Mesendoderm (in vitro differentiated cells): Measurements from ENCODE around the gene WNT9A.

Experiments used
- DNase-seq: peaks from one replicate; pipeline ENCODE4 v3.0.0; 2013
- H2AK5ac ChIP-seq: 2 replicates; pipeline ENCODE4 v1.6.1; 2013; ENCODE audit warnings: low read length, inconsistent platforms
- H2BK120ac ChIP-seq: 2 replicates; pipeline ENCODE4 v1.6.1; 2013; ENCODE audit warnings: low read depth, mild to moderate bottlenecking, low read length, moderate library complexity, mixed read lengths
- H2BK15ac ChIP-seq: replicated peaks from 2 replicates; pipeline ENCODE4 v1.6.1; 2013; ENCODE audit warnings: low read depth, mild to moderate bottlenecking, moderate library complexity
- H2BK5ac ChIP-seq: 2 replicates; pipeline ENCODE4 v1.6.1; 2013; ENCODE audit warnings: low read length, inconsistent platforms
- H3K18ac ChIP-seq: 2 replicates; pipeline ENCODE4 v1.6.1; 2013; ENCODE audit warnings: mild to moderate bottlenecking, low read length, mixed read lengths
- H3K23ac ChIP-seq: one replicate; pipeline ENCODE4 v1.6.1; 2013; ENCODE audit warnings: low read length
- H3K27ac ChIP-seq: 2 replicates; pipeline ENCODE4 v1.5.1; 2013; ENCODE audit warnings: low read depth, mild to moderate bottlenecking, inconsistent platforms, low read length, moderate library complexity
- H3K27me3 ChIP-seq: 2 replicates; pipeline ENCODE4 v1.6.1; 2013; ENCODE audit warnings: low read length, control low read depth, mild to moderate bottlenecking, inconsistent platforms; ENCODE audit not compliant: insufficient read depth, poor library complexity
- H3K36me3 ChIP-seq: 2 replicates; pipeline ENCODE4 v1.6.1; 2013; ENCODE audit warnings: low read length, inconsistent platforms; ENCODE audit not compliant: control insufficient read depth, insufficient read depth
- H3K4ac ChIP-seq: one replicate; pipeline ENCODE4 v1.6.1; 2013; ENCODE audit warnings: low read depth, mild to moderate bottlenecking, low read length, moderate library complexity
- H3K4me1 ChIP-seq: 2 replicates; pipeline ENCODE4 v1.6.1; 2013; ENCODE audit warnings: low read depth, low read length, inconsistent platforms; ENCODE audit not compliant: control insufficient read depth
- H3K4me2 ChIP-seq: 2 replicates; pipeline ENCODE4 v1.6.1; 2013; ENCODE audit warnings: low read length
- H3K4me3 ChIP-seq: 2 replicates; pipeline ENCODE4 v1.5.1; 2013; ENCODE audit warnings: mild to moderate bottlenecking, low read length
- H3K56ac ChIP-seq: one replicate; pipeline ENCODE4 v1.6.1; 2013; ENCODE audit warnings: low read length
- H3K79me1 ChIP-seq: 2 replicates; pipeline ENCODE4 v1.6.1; 2013; ENCODE audit warnings: low read length, inconsistent platforms
- H3K79me2 ChIP-seq: 2 replicates; pipeline ENCODE4 v1.6.1; 2013; ENCODE audit warnings: mild to moderate bottlenecking, low read length; ENCODE audit not compliant: control insufficient read depth, insufficient read depth
- H3K9ac ChIP-seq: 2 replicates; pipeline ENCODE4 v1.6.1; 2013; ENCODE audit warnings: low read length, inconsistent platforms
- H4K5ac ChIP-seq: one replicate; pipeline ENCODE4 v1.6.1; 2013; ENCODE audit warnings: low read length
- H4K8ac ChIP-seq: one replicate; pipeline ENCODE4 v1.6.1; 2013; ENCODE audit warnings: low read depth, mild to moderate bottlenecking, control low read depth, low read length, moderate library complexity
- WGBS: extraction: QIAGEN DNeasy Blood & Tissue Kit; methylation state at CpG from one replicate; pipeline ENCODE4 v1.1.7; 2013; ENCODE audit warnings: low lambda C conversion rate, missing lambda C conversion rate; ENCODE audit not compliant: insufficient coverage; ENCODE audit errors: extremely low coverage; 5-methylcytosine and 5-hydroxymethylcytosine counted together

The WNT9A gene

DNA sequence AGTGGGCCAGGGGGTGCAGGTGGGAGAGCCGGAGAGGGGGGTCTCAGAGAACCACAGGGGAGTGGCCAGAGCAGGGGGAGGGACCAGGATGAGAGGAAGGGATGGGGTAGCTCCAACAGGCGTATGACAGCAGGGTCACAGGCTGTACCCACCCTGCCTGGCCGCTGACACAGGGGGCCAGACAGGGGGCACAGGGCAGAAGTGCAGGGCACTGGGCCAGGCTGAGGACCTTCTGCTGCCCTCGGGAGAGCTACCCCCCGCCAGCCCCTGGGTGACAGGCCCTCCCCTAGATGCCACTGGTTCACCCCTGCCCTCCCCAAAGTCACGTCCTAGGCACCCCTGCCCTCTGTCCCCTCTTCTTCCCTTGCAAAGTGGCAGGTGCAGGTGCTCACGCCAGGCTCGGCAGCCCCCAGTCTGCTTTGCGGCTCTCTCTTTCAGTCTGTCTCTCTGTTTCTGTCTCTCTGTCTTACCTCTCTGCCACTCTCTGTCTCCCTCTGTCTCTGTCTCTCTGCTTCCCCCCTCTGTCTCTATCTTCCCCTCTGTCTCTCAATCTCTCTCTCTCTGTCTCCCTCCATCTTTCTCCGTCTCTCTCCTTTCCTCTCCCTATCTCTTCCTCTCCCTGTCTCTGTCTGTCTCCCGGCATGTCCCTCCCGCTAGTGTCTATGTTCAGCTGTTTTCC, 48.5 kb downstream of the WNT9A start:
- H3K9ac ChIP-seq = no peak overlapping the region
- H2BK120ac ChIP-seq = no peak overlapping the region
- H3K27me3 ChIP-seq = no peaks in the 10 kb centered on the region
- no peak overlapping the region for H4K8ac ChIP-seq
- WGBS = no CpG with 5 or more reads among the region's 12 CpGs
- H2BK15ac ChIP-seq = no peak overlapping the region
- H3K4me1 ChIP-seq = no peaks in the 10 kb centered on the region
- H3K27ac ChIP-seq = no peak overlapping the region
- no peak overlapping the region for H3K56ac ChIP-seq
- no peaks in the 10 kb centered on the region for H3K79me2 ChIP-seq
- H2AK5ac ChIP-seq = no peak overlapping the region
- no peak overlapping the region for H3K23ac ChIP-seq
- no peaks in the 10 kb centered on the region for H3K36me3 ChIP-seq
- no peak overlapping the region for H3K18ac ChIP-seq
- H4K5ac ChIP-seq = no peak overlapping the region
- H3K4me2 ChIP-seq = no peak overlapping the region
- H2BK5ac ChIP-seq = no peak overlapping the region
- H3K4me3 ChIP-seq = no peak overlapping the region
- H3K79me1 ChIP-seq = no peaks in the 10 kb centered on the region
- DNase-seq = no peak
- H3K4ac ChIP-seq = no peak overlapping the region

DNA sequence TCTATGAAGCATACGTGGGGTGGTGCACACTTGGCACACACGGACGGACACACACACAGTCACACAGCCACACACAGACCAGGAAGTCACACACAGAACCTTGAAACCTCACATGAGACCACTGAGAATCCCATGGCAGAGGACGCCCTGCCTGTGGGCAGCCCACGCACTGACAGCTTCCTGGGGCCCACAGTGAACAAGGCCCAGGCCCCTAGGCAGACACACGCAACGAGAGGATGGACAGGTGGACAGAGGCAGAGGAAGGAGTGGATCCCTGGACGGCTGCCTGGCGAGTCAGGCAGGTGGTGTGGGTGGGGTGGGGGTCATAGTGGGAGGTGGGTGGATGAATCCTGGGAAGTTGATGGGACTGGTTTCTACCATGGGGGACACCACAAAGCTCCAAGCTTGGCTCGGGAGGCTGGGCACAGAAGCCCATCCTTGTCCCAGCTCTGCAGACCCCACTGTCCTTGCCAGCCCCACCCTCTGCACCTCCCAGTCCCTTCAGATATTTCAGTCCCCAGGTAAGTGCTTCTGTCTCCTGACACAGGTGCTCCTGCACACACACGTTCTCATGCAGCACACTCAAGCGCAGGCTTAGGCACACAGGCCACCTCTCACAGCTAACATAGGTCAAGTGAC, 49.1 kb downstream of the WNT9A start:
- Histone ChIP-seq H3K79me1 (no peaks in the 10 kb centered on the region), H4K8ac (no peak overlapping the region), H3K23ac (no peak overlapping the region), H2BK15ac (no peak overlapping the region), H3K27ac (no peak overlapping the region), H3K4me1 (no peaks in the 10 kb centered on the region), H3K4ac (no peak overlapping the region), H3K36me3 (no peaks in the 10 kb centered on the region), H2BK5ac (no peak overlapping the region), H4K5ac (no peak overlapping the region), H3K4me3 (no peak overlapping the region), H3K18ac (no peak overlapping the region), H3K4me2 (no peak overlapping the region), H3K27me3 (no peaks in the 10 kb centered on the region), H3K79me2 (no peaks in the 10 kb centered on the region), H2BK120ac (no peak overlapping the region), H2AK5ac (no peak overlapping the region), H3K56ac (no peak overlapping the region), H3K9ac (no peak overlapping the region)
- DNase-seq = no peak
- no CpG with 5 or more reads among the region's 12 CpGs for WGBS

DNA sequence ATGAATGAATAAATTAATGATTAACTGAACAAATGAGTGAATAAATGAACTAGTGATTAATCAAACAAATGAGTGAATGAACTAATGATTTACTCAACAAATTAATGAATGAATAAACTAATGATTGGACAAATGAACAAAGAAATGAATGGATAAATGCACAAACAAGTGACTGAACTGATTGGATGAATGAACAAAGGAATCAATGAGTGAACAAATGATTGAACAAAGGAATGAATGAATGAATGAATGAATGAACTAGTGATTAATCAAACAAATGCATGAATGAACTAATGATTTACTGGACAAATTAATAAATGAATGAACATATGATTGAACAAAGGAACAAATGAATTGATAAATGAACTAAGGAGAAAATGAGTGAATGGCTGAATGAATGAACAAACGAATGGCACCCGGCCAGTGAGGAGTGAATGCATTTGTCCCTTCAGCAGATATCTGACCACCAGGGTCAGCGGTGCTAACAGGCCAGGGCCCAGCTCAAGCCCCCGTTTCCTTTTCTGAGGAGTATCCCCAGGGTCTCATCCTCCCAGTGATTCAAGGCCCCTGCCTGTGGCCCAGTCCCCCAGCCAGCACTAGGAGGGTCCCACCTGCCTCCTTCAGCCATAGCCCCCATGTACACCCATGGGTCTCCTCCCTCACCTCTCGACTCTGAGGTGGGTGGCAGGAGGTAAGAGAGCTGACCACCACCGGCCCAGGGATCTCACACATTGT, 49.9 kb downstream of the WNT9A start:
- H2BK5ac ChIP-seq = no peak overlapping the region
- WGBS = no CpG with 5 or more reads among the region's 6 CpGs
- no peak overlapping the region for H4K5ac ChIP-seq
- no peak overlapping the region for H2BK120ac ChIP-seq
- no peak overlapping the region for H3K23ac ChIP-seq
- no peak overlapping the region for H2BK15ac ChIP-seq
- H3K4me3 ChIP-seq = no peak overlapping the region
- no peak overlapping the region for H3K27ac ChIP-seq
- no peaks in the 10 kb centered on the region for H3K27me3 ChIP-seq
- H4K8ac ChIP-seq = no peak overlapping the region
- H3K4me1 ChIP-seq = peaks cover 1% of the 10 kb centered on the region
- no peak overlapping the region for H3K4me2 ChIP-seq
- no peak overlapping the region for H3K4ac ChIP-seq
- no peaks in the 10 kb centered on the region for H3K79me2 ChIP-seq
- H3K36me3 ChIP-seq = no peaks in the 10 kb centered on the region
- no peak overlapping the region for H3K18ac ChIP-seq
- no peak for DNase-seq
- H2AK5ac ChIP-seq = no peak overlapping the region
- no peak overlapping the region for H3K9ac ChIP-seq
- no peaks in the 10 kb centered on the region for H3K79me1 ChIP-seq
- no peak overlapping the region for H3K56ac ChIP-seq

DNA sequence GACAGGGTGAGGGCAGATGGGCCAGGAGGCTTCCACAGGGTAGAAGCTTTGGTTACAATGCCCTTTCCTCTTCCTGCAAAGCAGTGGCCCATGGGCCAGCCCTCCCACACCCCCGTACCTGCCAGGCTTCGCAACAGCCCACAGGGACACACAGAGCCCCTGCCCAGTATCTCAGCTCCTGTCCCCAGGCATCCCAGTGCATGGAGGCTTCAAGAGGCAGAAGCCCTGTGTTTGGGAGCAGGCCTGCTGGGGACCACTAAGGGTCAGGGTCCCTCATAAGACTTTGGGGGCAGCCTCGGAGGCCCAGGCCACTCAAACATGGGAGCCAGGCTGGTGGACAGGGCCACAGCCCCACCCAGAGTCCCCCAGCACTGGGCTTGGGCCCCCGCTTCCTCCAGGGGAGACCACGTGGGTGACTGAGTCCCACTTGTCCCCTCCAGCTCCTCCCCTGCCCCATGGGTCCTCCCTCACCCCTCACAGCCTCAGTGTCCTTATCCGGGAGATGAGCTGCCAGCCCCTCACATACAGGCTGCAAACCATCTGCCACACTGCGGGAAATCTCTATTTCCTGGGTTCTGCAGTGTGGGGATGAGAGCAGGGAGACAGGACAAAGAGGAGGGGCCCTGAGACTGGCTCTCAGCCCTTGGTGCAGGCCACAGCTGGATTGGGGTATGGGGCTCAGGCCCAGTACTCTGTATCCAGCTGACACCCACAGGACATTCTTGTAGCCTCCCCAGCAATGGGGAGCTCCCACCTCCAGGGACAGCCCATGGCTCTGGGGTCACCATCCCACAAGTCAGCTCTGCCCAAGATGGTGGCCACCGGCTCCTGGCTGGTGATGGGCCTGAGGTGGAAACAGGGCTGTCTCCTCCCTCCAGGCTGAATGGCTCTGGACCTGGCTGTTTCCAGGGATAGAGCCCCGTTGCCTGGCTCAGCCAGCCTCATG, 50.7 kb downstream of the WNT9A start:
- no peak overlapping the region for H3K27ac ChIP-seq
- H2AK5ac ChIP-seq = no peak overlapping the region
- H3K36me3 ChIP-seq = no peaks in the 10 kb centered on the region
- H3K56ac ChIP-seq = no peak overlapping the region
- no peak overlapping the region for H4K5ac ChIP-seq
- H3K9ac ChIP-seq = no peak overlapping the region
- no peaks in the 10 kb centered on the region for H3K27me3 ChIP-seq
- H2BK120ac ChIP-seq = no peak overlapping the region
- H3K4me1 ChIP-seq = peaks cover 3% of the 10 kb centered on the region
- no peak overlapping the region for H3K4me2 ChIP-seq
- no peaks in the 10 kb centered on the region for H3K79me2 ChIP-seq
- H3K4me3 ChIP-seq = no peak overlapping the region
- no peak for DNase-seq
- no peak overlapping the region for H3K23ac ChIP-seq
- H2BK15ac ChIP-seq = no peak overlapping the region
- no CpG with 5 or more reads among the region's 9 CpGs for WGBS
- H3K79me1 ChIP-seq = no peaks in the 10 kb centered on the region
- H2BK5ac ChIP-seq = no peak overlapping the region
- no peak overlapping the region for H3K18ac ChIP-seq
- H3K4ac ChIP-seq = no peak overlapping the region
- H4K8ac ChIP-seq = no peak overlapping the region

DNA sequence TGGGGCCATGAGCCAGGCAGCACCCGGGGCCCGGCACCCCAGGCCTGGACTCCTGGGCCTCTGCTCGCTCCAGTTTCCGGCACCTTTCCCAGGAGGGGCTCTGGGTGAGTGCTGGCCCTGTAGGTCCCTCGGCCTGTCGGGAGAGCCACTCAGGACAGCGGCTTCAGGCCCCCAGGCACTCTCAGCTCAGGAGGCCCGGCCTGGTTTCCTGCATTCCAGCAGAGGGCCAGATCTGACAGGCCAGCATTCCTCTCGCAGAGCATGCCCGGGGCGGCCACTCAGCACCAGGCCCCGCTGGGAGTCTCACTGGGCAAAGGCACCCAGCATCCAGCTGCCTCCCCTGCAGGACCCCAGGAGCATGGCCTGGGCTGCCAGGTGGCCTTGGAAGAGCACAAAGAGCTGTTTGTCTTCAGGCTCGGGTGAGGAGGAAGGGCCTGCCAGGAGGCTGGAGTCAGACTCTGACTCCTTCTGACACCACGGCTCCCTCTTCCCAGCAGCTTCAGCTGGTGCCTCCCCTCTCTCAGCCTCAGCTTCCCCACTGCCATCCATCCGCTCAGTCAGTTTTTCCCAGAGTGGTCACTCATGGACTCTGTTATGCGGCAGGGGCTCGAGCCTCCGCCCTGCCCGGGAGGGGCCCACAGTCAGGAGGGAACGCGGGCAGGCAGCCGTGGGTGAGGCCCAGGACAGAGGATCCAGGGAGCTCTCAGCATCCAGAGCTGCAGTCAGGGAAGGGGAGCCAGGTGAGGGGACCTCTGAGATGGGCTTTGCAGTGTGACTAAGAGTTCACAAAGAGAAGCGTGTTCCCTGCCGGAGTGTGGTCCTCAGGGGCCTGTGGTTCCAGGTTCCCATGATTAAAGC, 51.7 kb downstream of the WNT9A start:
- no peak overlapping the region for H3K4ac ChIP-seq
- H2BK15ac ChIP-seq = no peak overlapping the region
- H3K4me3 ChIP-seq = no peak overlapping the region
- H3K4me1 ChIP-seq = peaks cover 3% of the 10 kb centered on the region
- H2BK5ac ChIP-seq = no peak overlapping the region
- no peaks in the 10 kb centered on the region for H3K36me3 ChIP-seq
- DNase-seq = peak; percentile 76
- H3K79me1 ChIP-seq = no peaks in the 10 kb centered on the region
- no peaks in the 10 kb centered on the region for H3K27me3 ChIP-seq
- H3K18ac ChIP-seq = no peak overlapping the region
- no peaks in the 10 kb centered on the region for H3K79me2 ChIP-seq
- no peak overlapping the region for H3K27ac ChIP-seq
- no peak overlapping the region for H4K5ac ChIP-seq
- H2AK5ac ChIP-seq = no peak overlapping the region
- no CpG with 5 or more reads among the region's 24 CpGs for WGBS
- peak overlapping the region; percentile 15 for H3K23ac ChIP-seq
- H4K8ac ChIP-seq = no peak overlapping the region
- H2BK120ac ChIP-seq = no peak overlapping the region
- H3K4me2 ChIP-seq = no peak overlapping the region
- H3K9ac ChIP-seq = peak overlapping the region; percentile 26
- peak overlapping the region; percentile 58 for H3K56ac ChIP-seq
